ENCODE results near the gene CRYBG1.

The CRYBG1 gene, protein sequence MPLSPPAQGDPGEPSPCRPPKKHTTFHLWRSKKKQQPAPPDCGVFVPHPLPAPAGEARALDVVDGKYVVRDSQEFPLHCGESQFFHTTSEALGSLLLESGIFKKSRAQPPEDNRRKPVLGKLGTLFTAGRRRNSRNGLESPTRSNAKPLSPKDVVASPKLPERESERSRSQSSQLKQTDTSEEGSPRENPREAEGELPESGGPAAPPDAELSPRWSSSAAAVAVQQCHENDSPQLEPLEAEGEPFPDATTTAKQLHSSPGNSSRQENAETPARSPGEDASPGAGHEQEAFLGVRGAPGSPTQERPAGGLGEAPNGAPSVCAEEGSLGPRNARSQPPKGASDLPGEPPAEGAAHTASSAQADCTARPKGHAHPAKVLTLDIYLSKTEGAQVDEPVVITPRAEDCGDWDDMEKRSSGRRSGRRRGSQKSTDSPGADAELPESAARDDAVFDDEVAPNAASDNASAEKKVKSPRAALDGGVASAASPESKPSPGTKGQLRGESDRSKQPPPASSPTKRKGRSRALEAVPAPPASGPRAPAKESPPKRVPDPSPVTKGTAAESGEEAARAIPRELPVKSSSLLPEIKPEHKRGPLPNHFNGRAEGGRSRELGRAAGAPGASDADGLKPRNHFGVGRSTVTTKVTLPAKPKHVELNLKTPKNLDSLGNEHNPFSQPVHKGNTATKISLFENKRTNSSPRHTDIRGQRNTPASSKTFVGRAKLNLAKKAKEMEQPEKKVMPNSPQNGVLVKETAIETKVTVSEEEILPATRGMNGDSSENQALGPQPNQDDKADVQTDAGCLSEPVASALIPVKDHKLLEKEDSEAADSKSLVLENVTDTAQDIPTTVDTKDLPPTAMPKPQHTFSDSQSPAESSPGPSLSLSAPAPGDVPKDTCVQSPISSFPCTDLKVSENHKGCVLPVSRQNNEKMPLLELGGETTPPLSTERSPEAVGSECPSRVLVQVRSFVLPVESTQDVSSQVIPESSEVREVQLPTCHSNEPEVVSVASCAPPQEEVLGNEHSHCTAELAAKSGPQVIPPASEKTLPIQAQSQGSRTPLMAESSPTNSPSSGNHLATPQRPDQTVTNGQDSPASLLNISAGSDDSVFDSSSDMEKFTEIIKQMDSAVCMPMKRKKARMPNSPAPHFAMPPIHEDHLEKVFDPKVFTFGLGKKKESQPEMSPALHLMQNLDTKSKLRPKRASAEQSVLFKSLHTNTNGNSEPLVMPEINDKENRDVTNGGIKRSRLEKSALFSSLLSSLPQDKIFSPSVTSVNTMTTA (N-terminal part only)

GRCh38 chr6:106360410-106360988, at the start of gene CRYBG1:
Gene CRYBG1 (plus strand): TSS chr6:106360717. CDS start chr6:106360909, 192 bp downstream.
- peak; percentile 19 for DNase-seq

DNA sequence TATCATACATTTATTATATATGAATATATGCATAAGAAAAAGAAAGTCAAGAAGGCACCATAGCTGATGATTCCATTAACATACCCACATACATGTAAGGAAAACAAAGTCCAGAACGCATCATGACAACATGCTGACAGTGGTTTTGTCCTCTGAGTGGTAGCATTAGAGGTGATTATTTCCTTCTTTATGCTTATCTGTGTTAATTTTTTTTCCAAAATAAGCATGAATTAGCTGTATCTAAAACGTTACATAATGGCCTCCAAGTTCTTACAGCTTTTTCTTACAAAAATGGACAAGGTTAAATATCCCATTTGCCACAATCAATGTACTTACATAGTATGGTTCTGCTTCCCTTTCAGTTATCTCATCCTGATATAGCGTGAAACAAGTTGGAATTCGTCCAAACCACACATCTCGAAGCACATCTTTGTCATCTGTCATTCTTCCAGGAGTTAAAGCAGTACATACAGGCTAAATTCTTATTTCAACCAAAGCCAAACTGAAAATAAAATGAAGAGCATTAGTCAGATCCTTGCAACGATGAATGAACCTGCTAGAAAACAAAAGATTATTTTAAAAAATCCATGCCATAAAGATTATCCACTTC, 44.6 kb upstream of the CRYBG1 start:
- no peak for DNase-seq

DNA sequence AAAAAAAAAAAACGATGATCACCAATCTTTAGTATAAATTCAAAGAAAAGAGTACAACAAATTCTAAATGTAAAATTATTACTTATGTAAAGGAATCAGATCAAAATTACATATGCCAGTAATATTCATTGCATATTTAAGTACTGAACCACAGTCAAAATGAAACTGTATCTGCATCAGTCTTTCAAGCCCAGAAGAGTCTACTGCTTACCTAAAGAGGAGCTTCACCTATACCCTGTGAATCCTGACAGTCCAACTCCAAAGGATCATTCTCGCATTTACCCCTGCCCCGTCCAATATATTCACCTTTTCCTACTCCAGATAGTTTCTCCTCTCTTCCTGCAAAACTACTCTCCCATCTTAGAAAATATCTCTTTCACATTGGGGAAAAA, 44.1 kb upstream of the CRYBG1 start:
- no peak for DNase-seq

GRCh38 chr6:106318061-106318460, 42.5 kb upstream of the CRYBG1 start:
- no peak for DNase-seq

- no peak for DNase-seq
These were observed 41.7 kb upstream of the CRYBG1 start for GRCh38 chr6:106318851-106319250.

DNA sequence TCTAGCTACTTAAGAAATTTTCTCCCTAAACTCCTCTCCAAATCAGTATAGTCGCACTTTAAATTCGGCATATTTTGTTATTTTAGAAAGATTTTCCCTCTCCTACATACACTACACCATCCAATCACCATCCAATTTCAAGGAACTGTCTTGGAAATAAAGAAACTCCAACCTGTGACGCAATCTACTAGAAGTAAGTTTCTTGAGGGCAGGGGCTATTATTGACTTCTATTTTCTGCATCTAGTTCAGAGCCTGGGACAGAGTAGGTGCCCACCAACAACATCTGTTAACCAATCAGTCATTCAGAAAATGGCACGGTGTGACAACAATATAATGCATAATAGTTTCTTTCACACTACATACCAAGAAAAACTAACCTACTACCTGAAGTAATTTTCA, 38.6 kb upstream of the CRYBG1 start:
- no peak for DNase-seq

DNA sequence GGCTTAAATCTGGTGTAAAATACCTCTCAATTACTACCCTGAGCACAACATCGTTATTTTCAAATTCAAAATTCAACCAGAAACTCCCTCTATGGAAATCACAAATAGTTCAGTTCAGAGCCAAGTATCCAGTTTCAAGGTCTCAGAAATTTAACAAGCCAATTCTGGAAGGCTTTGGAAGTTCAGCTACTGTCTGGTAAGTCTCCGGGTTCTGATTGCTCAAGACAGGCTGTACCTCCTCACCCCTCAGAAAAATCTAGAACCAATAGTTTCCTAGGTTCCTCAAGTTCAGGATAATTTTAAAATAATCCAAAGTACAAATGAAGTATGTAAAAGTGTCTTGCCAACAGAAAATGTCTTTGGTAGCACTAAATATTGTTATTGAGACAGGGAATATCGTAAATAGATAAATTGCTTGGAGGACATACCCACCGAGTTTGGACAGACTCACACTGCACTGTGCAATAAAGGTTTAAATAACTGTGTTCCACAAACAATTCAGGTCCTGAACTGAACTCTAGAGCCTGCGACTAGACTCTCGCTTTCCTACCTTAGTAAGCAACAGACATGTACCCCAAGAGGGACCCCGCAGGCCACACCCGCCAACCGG, 35.7 kb upstream of the CRYBG1 start:
- DNase-seq: no peak

GRCh38 chr6:106325336-106326178, 35.0 kb upstream of the CRYBG1 start, which contains the start of gene ATG5:
Gene ATG5 (minus strand): TSS chr6:106325760. CDS start chr6:106316208, 9,552 bp downstream.
- peak; percentile 99 for DNase-seq

- peak; percentile 45 for DNase-seq
These were observed 25.7 kb upstream of the CRYBG1 start for GRCh38 chr6:106334646-106335448.

- peak; percentile 71 for DNase-seq
These were observed 21.0 kb upstream of the CRYBG1 start for GRCh38 chr6:106339334-106340029.

GRCh38 chr6:106347219-106347618, 13.3 kb upstream of the CRYBG1 start:
- no peak for DNase-seq

- DNase-seq: peak; percentile 3
These were observed 4.1 kb upstream of the CRYBG1 start for GRCh38 chr6:106356378-106356777.

DNA sequence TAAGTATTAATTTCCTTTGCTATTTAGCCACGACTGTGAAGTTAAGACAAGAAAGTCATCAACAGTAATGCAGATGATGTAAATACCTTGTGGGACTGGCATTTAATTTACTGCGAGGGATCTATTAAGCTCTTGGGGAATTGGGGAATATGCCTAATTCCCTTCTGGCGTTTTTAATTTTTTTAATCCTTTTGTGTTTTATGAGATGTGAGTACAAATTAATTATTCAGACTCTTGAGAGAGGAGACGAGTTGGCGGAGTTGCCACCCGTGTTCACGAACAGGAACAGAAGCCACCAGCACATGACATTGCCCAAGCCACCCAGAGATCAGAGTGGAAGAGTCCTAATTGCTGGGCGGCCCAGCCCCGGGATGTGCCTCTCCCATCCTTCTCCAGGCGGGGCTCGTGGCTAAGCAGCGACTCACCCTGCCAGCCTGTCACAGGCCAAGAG, 533 bp upstream of the CRYBG1 start:
- DNase-seq: no peak

GRCh38 chr6:106360989-106361430, 493 bp downstream of the CRYBG1 start:
- no peak for DNase-seq

GRCh38 chr6:106363401-106364138, 3.1 kb downstream of the CRYBG1 start:
- no peak for DNase-seq

GRCh38 chr6:106369739-106370138, 9.2 kb downstream of the CRYBG1 start:
- DNase-seq: no peak

DNA sequence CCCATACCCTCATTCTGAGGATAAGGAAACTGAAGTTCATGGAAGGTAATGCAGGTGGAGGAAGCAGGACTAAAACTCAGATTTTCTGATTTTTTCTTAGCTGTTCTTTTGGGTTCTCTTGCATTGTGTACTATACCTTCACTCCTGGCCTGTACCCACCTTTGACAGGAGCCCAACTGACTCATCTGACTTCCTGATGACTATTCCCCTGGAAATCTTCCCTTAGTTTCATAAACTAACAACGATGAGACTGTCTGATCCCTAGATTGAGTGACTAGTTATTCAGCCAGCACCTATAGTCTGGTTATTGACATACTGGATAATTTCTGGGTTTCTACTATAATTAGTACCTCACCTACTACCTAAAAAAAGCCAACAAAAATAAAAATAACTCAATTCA, 10.1 kb downstream of the CRYBG1 start:
- no peak for DNase-seq

- no peak for DNase-seq
These were observed 12.5 kb downstream of the CRYBG1 start for GRCh38 chr6:106372838-106373501.

Data from fibroblast of skin of right quadriceps (primary cell).